Stimulated activated CD8-positive, alpha-beta memory T cell treated with anti-CD3 and anti-CD28 coated beads, Interleukin-7, amount 100 ng/mL, for 24 hours (primary cell): Measurements from ENCODE around the gene TFDP2.
"Not testable (repeated sequence)": the region's sequence is repeated elsewhere in the genome, so short reads cannot be mapped to it uniquely, and the experiment has no call there.

Experiments used
- DNase-seq: peaks from one replicate; pipeline ENCODE4 v3.0.0-alpha.2; 2020; ENCODE audit warnings: low read depth

Gene TFDP2

GRCh38 chr3:141960731-141961130 lies 188.6 kb downstream of the TFDP2 start:
- DNase-seq = no peak

DNA sequence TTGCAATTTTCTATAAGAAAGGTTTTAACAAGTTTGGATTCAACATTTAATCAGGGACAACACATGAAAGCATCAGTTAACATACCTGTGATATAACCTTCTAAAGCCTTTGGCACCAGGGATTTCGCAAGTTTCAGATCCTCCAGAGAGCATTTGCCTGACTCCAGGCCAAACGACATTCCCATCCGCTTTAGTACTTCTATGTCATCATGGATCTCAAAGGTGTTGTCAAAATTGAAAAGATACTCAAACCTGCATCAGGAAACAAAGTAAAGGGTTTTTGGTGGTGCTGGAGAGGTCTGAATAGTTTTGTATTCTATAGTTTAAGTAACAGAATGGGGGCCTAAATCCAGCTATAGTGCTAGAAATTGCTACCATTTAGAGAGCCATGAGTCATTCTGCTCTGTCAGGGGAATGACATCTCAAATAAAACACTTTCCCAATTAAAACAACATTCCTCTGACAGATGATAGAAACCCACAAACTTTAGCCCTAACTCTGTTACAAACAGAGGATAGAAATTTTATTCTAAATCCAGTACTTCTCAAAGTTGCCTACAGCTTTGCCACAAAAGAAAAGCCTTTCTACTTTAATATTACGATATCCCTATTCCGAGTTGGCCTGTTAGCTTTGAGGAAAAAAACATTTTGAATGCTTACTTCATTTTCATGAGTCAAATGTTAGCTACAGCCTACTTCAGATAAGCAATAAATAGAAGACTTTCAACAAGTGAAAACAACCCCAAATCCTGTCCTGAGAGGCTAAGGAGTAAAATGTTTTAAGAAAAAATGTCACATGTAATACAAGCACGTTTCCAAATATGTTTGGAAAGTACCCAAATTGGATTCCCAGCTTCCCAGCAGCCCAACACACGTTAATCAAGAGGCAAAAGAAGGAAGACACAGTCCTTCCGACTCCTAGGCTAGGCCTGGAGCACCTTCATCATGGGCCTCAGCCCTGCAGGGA lies 189.5 kb downstream of the TFDP2 start:
- DNase-seq = no peak

DNA sequence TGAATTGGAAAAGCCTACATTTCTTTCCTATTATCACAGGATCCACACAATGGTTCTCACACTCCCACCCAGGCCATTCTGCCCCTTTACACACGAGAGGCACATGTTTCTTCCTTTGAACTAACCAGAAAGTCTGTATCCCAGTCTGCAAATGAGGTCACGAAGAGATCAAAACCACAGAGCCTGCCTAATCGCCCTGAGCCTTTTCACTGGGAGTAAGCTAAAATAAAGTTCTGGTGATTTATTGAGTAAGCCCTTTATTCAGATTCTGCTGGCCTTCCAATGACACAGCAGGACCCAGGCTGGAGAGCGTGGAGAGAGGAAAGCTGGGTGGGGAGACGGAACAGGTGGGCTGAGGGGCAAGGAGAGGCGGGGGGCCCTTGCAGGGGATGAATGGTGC lies 194.2 kb downstream of the TFDP2 start:
- no peak for DNase-seq

- no peak for DNase-seq
These were observed 196.7 kb downstream of the TFDP2 start for GRCh38 chr3:141952611-141953010.

GRCh38 chr3:141950572-141951493 lies 198.5 kb downstream of the TFDP2 start:
- DNase-seq = no peak

GRCh38 chr3:141949972-141950371 lies 199.4 kb downstream of the TFDP2 start:
- DNase-seq = no peak

DNA sequence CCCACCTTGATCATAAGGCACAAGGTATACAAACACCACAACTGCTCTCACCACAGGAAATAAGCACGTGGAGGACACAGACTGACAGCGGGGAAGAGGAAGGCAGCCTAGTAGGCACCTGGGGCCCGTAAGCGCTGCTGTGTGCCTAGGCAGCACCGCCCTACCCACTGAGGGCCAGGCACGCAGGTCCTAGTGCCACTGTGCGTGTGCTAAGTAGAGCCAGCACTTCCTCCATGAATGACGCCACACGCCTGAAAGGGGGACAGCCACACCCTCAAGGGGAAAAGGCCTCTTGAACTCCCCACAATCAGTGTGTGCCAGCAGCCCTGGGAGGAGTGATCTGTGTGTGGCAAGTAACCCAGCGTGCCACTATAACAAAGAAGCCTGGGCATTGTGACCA lies 199.9 kb downstream of the TFDP2 start:
- DNase-seq = no peak

DNA sequence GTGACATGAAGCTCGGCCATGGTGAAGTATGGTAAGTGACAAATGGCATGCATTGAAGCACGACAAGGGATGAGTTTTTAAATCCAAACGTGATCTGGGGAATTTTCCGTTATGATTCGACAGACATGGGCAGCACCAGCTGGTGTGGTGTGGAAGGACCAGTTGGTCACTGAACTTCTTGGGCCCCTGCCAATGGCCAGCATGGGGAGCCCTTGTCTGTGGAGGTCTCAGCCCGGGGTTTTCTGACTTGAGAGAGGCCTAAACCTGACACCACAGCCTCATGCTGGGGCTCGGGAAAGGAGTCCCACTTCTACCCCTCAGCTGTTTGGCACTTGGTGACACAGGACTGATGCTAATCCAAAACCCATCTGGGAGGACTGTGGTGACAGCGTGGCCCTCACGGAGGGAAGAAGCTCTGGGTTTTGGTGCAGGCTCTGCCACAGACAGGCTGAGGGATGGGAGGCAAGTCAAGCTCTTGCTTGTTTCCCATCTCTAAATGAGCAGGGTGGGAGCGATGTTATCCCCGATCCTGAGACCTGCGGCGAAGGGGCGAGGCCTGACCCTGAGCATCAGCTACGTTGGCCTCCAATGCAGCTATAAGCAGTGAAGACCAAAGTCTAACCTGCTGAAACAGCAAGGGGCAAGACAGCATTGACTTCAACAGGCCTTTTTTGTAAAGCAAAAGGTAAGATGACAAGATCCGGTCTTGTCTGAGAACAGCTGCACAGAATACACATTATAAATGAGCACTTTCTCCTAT lies 203.4 kb downstream of the TFDP2 start:
- no peak for DNase-seq

DNA sequence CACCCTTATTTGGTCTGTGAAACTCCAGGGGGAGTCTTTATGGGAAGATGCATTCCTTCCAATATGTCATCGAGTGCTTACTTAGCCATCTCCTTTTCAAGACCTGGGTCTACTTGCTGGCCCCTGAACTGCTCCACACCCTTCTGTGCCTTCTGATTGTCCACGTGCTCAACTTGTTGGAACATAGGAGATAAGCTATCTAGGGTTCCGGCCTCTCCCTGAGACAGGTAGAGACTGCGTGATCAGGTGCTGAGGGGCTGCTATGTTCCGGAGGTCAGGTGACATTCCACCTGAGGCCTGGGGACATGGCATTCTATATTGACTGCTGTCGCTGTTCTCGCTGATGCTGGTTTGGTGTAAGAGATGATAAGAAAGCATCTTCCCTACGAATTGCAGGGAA lies 207.3 kb downstream of the TFDP2 start:
- DNase-seq = no peak

DNA sequence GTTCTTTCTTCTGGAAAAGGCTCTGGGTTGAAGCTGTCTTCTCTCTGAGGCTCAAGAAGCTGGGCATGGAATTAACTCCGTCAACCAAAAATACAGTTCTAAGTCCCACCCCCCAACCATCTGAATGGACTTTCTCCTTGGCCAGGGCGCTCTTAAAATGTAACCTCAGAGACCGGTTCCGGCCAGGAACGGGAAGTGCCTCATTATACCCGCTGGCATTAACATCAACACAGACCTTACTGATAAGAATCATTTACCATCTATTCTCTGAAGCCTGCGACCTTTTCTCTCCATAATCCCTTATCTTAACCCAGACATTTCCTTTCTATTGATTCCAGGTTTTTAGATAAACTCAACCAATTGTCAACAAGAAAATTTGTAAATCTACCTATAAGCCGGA lies 208.3 kb downstream of the TFDP2 start:
- DNase-seq = no peak

DNA sequence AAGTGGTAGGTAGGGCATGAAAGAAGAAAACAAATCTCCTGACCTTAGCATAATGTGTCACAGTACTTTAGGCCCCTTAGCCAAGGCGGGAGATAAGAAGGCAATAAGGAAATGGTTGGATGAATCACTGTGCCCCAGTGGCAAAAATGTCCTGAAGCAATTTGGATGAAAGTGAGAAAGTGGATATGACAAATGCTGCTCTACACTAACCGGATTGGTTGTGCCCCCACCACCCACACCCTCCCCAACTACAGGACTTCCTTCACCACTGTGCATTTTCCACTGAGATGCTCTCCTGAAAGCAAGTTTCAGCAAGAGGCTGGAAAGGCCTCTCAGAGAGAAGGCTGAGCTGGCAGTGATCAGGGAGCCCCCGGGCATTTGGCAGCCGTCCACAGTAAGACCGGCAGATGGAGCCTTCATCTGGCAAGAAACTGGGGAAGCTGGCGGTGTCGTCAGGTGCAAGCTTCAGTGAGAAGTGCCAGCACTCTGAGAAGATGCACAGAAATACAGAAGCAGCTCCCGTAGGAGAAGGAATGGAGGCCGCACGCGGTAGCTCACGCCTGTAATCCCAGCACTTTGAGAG lies 209.1 kb downstream of the TFDP2 start:
- DNase-seq = peak; percentile 9

DNA sequence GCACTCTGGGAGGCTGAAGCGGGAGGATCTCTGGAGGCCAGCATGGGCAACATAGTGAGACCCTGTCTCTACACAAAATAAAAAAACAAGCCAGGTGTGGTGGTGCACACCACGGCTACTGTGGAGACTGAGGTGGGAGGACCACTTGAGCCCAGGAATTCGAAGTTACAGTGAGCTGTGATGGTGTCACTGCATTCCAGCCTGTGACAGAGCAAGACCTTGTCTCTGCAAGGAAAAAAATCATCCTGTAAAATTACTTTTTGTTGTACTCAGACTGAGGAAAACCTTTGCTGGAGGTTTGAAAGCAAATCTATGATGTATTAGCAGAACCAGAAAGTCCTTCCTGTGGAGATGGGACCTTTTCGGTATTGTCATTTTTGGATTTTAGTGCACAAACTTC lies 209.6 kb downstream of the TFDP2 start:
- DNase-seq = no peak

- no peak for DNase-seq
These were observed 211.3 kb downstream of the TFDP2 start for GRCh38 chr3:141938011-141938500.

DNA sequence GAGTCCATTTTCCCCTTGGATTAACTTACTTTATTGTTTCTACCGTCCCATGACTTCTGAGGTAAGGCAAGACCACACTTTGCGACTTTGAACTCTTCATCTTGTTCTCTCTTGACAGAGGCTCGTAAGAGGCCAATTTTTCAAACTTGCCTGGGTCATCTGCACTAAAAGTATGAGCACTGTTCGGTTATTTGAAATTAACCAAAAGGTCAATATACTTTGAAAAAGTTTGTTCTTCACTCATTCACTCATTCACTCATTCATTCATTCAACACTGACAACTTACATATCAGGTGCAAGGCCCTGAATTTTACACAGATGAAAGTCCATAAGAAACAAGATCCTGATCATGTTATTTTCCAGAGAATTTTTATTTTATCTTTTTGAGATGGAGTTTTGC lies 215.0 kb downstream of the TFDP2 start:
- DNase-seq = no peak

DNA sequence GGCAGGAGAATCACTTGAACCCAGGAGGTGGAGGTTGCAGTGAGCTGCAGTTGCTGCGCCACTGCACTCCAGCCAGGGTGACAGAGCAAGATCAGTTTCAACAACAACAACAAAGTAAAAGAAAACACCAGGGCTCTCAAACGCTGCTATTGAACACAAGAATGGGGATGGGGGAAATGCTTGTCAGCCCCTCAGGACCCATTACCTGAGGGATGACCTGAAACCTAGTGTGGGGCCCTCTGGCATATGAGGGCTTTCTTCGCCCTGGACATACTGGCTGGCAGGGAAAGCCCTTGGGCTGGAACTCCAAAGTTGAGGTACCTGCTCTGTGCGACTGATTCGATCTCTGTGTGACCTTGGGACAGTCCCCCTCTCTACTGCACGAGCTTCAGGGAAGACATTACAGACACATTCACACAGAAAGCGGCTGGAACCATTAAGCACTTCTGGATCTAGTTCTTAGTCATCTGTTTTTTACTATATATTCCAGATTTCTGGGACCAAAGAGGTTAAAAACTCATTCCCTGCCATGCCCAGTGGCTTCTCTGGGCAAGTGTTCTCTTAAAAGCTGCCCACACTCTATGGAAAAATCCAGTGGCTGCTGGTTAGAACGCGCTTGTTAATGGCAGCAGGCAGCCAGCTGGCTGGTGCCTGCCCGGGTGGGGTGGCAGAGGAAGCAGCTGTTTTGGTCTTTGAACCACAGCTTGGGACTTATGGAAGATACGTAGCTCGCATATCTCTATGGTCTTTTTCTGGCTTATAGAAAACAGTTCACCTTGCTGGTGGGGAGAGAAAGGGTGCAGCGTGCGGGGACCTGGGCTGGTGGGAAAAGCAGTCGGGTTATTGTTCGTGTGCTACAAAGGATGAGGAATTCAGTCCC lies 215.7 kb downstream of the TFDP2 start:
- DNase-seq = no peak

DNA sequence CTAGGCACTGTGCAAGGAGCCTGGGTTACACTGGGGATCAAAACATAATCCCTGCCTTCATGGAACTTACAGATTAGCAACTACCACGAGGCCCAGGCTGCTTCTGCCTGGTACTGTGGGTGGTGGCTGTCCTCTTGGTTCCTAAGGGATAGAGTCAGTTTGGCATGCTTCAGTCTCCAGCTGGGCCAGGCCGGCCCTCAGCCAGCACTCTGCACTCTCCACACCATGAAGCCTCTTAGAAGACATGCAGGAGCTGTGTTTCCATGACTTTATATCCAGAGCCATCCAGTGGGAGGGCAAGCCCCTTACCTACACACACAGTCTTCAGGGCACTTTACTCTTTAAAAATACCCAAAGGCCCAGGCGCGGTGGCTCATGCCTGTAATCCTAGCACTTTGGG lies 218.5 kb downstream of the TFDP2 start:
- DNase-seq = no peak

DNA sequence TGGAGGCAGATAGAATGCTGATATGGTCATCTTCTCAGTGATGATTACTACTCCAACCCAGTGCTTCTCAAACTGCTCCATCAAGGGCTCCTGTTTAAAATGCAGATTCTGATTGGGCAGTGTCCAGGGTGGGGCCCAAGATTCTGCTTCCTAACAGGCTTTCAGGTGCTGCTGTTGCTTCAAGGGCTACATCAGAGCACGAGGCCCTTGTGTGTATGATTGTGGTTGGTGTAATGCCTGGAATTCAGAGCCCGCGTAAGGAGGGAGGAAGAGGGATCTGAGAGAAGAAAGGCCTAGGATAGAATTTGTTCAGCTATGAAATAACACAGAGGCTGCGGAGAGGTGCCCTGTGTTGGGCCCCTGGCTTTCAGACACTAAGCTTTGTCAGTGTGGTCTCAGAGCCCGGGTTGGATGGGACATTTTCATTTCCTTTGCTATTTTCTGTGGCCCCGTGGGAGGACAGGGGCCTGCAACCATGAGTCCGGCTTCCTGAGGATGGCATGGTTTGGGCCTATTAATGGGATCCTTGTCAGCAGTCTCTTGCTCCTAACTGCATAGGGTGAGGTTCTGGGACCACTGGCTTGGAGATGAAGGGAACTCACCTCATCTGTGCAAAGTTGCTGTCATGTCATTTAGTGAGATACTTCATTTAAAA lies 219.9 kb downstream of the TFDP2 start:
- DNase-seq = no peak

- no peak for DNase-seq
These were observed 220.6 kb downstream of the TFDP2 start for GRCh38 chr3:141928631-141929270.

DNA sequence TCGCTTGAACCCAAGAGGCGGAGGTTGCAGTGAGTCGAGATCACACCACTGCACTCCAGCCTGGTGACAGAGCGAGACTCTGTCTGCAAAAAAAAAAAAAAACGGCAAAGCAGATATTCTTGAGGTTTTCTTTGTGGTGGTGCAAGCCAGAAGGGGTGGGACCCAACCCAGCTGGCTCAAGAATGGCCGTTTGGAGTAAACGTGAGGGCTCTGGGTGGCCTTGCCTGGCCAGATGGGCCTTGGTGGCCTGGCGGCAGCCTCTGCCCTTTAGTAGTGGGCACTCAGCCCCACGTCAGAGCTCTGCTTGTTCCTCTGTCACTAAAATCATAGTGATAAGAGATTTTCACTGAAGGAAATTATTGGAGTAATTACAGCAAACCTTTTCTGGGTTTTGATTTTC lies 222.4 kb downstream of the TFDP2 start:
- no peak for DNase-seq

DNA sequence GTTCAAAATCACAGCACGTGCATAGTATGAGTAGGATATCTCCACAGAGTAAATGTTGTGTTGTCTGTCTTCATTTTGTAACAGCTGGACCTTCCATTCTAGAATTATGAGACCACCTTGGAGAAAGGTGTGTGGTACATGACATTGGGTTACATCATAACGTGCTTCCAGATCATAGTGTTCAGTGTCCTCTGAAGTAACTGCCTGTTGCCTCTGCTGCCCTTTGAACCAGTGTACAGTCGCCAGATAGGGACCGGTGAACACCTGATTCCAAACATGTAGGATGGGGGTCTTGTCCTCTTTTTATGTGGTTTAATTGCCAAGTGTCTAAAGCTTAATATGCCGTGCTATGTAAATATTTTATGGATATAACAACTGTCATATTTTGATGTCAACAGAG lies 223.7 kb downstream of the TFDP2 start:
- DNase-seq = not testable (repeated sequence)
